NCI-H1105 (cell line): ENCODE data around the gene HSFX2.
"Not testable (repeated sequence)": the region's sequence is repeated elsewhere in the genome, so short reads cannot be mapped to it uniquely, and the experiment has no call there.

Source experiments
- DNase-seq: peaks from one replicate; lab custom pipeline; 2025; lab: John Stamatoyannopoulos, UW

The HSFX2 gene

DNA sequence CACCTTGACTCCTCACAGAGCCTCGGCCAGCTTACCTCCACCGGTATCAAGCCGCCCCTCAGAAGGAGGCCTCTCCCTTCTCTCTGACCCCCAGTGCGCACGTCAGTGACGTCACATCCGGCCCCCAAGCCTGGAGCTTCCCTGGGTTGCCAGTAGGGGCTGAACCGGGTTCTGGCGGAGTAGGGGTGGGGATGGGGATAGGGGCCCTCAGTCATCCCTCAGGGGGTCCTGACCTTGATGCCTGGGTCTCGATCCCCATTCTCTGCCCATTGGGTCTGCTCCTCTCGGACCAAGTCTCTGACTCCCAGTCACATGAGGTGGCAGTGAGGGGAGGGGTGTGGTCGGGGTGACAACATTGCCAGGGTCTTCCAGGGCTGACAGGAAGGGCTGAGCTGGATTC is 7.8 kb downstream of the HSFX2 start, which contains the start of gene MAGEA9B:
Gene MAGEA9B (minus strand): TSS at position 101 of the 400 bp plus-strand sequence. CDS start 4,280 bp downstream, outside the sequence.
- not testable (repeated sequence) for DNase-seq

DNA sequence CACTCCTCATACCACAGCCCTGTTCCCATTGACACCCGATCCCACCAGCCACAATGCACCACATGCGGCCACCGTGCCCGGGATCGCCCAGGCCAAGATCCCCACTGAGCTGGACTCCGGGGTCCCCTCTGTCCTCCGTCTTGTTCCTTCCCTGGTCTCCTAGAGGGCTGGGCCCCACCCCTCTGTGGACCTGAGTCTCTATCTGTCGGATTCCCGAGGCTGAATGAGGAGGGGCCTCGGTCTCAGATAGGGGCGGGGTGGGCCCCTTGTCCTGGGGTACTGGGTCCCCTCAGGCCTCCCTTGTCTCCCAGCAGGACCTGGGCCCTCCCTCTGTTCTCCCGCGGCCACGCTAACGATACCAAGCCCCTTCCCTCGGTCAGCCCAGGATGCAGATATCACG is 9.5 kb downstream of the HSFX2 start:
- DNase-seq = not testable (repeated sequence)

DNA sequence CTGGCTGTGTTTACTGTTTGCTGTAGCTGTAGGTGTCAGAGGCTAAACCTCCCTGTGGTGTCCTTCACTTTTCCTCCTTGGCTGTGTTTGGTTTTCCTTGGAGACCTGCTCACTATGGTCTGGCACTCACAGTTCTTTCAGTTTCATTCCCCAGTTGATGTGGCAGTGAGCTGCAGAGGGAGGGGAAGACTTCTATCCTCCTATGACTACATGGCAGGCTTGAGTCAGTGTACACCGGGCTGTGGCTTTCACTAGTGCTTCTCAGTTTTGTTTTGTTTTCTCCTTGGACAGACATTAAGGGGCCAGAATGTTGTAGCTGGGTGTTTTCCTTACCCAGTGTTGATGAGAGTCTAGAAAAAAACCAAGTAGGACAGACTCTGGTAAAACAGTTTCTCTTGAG is 21.7 kb downstream of the HSFX2 start:
- not testable (repeated sequence) for DNase-seq

DNA sequence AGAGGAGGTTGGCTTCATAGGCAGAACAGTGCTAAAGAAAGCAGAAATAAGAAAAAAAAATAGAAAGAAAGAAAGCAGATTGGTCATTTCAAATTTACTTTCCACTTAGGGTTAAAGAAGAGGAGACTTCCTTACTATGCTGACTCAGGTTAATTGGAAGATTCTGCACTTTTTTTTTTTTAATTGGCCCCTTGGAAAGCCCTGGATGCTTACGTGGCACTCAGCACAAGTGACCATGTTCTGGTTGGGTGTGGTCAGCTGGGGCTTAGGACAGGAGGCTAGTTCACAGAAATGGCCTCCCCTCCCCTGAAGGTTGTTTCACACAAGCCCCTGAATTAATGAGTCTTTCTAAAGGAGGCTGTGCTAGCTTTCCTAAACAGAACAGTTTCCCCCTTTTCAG is 22.4 kb downstream of the HSFX2 start:
- no peak for DNase-seq

DNA sequence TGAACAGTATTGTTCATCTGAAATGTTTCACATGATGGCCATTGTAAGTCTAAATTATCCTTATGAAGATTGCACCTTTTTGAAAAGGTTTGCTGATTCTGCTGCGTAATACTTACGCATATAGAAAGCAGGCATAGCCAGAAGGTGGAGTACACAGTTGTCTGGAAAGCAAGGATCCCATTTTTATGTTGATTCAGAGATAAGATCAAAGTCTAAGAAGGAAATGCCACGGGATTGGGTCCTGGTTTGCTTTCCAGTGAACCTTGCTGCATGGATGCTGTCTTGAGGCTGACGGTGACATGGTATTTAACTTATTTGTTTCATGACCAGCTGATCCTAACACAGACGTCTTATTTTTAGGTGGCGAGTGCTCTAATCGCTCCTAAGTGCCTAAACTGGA is 23.3 kb downstream of the HSFX2 start:
- DNase-seq = no peak

DNA sequence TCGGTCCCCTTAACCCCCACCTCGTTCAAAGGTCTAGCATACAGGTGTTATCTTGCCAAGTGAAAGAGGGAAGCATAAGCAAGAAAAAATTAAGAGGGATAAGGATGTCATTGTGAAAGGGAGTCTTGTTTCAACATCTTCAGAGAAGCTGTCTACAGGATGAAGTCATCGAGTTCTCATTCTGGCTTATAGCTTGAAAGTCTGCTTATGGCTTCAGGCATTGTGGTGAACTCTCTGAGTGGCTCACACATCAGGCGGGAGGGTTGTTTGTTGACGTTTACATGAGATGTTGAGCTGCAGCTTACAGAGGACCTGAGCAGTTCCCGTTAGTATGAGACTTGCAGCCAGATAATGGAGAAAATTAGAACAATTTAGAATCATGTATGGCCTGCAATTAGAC is 24.4 kb downstream of the HSFX2 start:
- no peak for DNase-seq

DNA sequence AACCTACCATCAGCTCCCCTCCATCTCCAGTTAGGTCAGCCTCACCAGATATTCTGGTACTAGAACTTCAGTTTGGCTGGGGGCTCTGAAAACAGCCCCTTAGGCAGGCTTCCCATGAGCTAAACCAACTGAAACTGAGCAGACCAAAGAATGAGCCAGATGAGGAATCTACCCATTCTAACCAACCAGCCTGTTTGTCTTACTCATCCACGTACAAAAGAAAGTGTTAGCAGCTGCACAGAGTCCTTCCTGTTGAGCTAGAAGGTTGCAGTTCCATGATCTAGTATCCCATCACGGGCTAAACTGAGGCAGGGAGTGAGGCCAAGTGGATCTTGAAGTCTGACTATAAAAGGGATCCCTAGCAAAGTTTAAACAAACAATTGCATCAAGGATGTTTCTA is 25.3 kb downstream of the HSFX2 start:
- DNase-seq = no peak

DNA sequence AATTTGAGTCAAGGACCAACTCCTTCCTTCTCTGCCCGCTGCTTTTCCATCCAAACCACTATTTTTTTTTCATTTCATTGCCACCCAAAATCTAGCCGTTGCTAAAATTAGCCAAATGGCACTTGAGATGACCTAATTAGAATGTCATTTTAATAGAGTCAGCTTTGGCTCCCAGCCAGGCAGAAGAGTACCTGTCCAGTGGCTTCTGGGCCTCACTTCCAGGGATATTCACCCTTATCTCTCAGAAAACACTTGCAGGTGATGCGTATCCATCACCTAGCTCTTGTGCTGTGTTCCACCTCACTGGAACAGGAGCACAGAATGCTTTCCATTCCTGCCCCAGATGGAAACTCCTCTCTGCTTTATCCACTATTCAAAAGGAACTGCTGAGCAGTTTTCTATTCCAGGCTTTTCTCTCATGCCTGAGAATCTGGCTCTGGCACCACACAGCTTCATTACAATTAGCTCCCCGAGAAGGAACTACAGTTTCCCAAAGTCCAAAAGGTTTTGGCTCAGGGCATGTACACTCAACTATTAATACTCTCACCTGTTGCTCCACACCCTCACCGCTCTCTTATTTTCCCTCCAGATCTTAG is 26.3 kb downstream of the HSFX2 start:
- peak; percentile 27 for DNase-seq

DNA sequence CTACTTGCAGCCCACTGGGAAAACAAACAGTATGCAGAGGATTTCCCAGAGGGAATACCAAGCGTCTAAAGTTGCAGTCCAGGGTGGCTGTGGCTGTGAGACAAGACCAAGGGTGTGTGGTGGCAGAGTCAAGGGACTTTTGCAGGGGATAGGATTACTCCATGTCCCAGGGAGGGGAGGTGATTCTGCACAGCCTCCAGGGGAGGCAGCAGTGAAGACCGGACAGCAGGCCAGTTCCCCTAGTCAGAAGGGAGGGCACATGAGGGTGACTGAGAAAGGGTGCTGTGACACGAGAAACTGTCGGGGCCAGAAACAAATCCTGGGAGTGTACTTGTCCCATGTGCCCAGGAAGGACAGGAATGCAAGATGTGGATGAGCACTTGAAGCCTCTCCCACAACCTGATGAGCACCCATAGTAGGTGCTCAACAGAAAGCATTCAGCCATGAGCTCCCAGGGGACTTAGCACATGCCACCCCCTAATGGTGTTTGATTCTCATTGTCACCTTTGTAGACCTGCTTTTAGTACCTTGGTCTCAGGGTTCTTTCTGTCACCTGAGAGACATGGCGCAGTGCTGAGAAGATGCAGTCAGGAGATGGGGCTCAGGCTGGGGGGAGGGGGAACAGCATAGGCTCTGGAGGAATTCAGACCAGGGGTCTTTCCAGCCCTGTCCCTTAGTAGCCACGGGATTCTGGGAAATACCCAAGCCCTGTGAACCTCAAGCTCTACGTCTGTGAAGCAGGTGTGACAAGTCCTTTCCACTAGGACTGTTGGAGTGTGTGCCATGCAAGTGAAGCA is 27.3 kb downstream of the HSFX2 start:
- DNase-seq = no peak

DNA sequence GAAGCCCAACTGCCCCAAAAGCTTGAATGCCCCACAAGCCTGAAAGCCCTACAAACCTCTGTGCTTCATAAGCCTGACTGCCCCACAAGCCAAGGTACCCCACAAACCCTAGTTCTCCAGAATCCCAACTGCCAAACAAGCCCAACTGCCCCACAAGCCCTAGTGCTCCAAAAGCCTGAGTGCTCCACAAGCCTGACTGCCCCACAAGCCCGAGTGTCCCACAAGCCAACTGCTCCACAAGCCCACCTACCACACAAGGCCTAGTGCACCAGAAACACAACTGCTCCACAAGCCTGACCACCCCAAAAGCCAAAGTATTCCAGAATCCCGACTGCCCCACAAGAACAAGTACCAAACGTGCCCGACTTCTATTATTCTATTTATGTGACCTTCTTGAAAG is 31.8 kb downstream of the HSFX2 start:
- no peak for DNase-seq

DNA sequence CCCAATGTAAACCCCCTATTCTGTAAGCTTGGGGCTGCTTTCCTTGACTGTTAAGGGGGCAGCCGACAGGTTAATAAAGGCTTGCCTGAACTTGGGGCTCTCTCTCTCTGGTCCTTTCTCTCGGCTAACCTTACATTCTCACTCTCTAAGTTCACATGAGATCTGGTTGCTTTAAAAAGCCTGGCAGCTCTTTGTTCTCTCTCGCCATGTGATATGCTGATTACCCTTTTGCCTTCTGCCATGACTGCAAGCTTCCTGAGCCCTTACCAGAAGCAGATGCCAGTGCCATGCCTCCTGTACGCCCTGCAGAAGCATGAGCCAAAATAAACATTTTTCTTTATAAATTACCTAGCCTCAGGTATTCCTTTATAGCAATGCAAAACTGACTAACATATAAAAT is 39.9 kb downstream of the HSFX2 start:
- DNase-seq = not testable (repeated sequence)

DNA sequence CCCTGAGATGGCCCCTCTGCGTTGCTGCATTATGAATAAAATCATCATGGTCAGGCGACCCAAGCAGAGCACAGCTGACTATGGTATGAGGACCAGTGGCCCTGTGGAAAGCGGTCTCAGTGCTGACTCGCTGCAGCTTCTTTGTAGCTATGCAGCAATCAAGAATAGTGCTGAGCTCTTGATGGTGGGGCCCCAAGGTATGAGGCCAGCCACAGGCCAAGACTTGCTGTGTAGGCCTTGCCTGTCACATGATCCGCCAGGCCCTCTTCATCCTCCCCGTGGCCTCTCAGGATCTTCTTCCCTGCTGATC is 43.2 kb downstream of the HSFX2 start:
- DNase-seq = not testable (repeated sequence)

DNA sequence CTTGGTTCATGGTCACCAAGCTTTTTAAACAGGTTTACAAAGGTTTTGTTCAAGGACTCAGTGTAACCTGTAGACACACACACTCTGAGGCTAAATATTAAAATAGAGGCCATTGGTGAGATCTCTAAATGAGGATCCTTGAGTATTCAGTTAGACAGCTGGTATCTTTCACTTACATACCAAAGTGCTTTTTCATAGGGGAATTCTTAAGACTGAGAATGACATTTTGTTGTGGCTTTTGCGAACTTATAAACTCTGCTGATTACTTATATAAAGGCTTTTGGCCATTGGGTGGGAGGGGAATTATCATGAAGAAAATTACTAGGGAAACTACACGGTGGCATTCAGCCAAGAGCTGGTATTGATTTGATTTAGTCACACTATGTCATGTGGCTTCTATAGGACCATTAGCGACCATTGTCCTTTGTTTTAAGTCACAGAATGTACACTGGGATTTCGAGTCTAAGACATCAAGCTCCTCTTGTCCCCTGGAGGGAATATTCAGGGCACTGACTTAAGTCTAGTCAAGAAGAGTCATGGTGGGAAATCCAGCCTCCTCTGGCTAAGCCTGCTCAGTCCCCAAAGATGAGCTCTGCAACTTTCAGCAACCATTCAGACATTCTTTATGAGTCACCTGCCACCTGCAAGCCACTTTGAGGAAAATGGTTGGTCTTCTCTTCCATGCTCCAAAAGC is 43.7 kb downstream of the HSFX2 start:
- not testable (repeated sequence) for DNase-seq

DNA sequence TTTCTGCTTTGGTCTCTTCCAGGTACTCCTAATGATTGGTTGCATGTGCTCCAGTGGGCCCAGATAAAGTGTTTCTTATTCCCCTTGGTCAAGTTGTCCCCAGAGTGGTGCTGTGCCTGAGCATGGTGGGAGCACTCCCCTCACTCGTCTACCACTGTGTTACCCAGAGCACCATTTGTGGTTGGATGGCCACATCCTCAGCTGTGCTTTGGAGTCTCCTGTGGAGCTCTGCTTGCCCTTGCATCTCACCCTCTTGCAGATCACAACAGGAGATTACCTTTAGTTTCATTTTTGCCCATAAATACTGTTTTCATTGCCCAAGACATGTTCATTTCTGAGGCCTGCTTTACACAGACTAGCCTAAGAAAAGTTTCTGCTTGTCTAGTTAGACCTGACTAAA is 44.7 kb downstream of the HSFX2 start:
- DNase-seq = not testable (repeated sequence)

DNA sequence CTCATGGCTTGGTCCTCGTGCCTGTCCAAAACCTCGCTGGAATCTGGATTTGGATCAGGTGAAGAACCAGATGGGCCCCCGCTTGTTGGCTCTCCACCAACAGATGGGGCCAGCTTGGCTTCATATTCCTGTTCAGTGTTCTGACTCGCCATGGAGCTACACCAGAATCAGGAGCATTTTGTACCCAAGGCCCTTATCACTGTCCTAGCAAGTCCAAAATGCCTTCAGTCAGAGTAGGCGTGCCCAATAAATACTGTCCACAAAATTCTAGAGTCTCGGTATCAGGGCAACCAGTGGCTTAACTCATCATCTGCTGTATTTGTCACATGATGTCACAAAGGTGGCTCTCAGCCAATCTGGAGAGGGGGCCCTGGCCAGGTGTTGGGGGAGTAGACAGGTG is 45.4 kb downstream of the HSFX2 start, which contains the start of gene HSFX3:
Gene HSFX3 (minus strand): TSS at position 224 of the 400 bp plus-strand sequence. CDS start 72 bp downstream, at position 152.
- not testable (repeated sequence) for DNase-seq

DNA sequence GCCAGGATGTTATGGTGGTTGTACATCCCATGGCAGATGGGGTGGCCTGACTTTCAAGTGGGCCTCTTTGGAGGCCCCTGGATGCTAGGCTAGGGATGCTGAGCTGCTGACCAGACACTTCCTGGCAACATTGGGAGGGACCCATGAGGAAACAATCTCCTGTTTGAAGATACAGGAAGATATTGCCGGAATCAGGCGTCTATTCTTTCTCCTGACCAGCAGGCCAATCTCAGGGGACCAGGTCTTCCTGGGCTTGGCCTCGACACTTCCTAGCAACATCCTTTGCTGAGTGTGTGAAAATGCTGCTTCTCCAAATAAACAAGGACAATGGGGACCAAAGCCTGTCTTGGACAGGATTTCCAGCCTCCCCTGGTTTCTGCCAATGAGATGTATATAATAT is 47.3 kb downstream of the HSFX2 start:
- DNase-seq = not testable (repeated sequence)

DNA sequence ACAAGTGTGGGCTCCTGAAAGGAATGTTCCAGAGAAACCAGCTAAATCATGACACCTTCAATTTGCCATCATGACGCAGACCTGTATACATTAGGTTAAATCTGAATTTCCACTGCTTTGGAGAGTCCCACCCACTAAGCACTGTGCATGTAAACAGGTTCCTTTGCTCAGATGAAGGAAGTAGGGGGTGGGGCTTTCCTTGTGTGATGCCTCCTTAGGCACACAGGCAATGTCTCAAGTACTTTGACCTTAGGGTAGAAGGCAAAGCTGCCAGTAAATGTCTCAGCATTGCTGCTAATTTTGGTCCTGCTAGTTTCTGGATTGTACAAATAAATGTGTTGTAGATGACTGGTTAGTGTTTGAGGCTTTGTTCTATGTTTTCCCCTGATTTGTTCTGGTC is 48.2 kb downstream of the HSFX2 start:
- not testable (repeated sequence) for DNase-seq

DNA sequence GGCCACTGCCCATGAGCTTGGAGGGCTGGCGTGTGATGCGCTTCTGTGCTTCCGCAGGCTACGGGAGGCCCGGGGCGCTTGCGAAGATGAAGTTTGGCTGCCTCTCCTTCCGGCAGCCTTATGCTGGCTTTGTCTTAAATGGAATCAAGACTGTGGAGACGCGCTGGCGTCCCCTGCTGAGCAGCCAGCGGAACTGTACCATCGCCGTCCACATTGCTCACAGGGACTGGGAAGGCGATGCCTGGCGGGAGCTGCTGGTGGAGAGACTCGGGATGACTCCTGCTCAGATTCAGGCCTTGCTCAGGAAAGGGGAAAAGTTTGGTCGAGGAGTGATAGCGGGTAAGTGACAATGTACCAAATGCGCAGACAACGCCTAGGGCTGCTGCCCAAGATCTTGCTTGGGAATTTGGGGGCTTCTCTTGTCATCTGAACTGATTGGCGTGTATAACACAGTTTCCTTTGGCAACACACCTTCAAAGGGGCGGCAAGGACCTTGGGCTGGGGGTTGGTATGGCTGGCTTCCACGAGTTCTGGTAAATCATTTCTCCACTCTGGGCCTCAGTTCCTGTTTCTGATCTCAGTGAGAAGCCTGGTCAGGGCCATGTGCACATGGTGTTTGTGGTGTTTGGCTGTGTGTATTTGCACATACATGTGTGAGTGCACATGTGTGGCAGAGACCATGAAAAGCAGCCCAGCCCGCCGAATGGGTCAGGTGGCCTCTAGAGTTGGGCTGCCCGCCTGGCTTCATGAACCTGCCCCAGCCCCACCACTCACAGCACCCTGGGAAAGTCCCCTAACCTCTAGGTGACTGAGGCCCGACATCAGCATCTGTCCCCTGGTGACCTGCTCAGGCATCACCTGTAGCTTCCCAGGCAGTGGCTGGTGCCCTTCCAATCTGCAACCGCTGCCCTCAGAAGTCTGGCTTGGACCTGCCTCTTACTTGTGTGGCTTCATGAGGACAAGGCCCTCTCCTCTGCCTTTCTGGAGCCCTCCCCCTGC is 49.3 kb downstream of the HSFX2 start:
- not testable (repeated sequence) for DNase-seq
